ENCODE data around the gene JPH3. TPM values are rescaled to one million over a fixed set of nuclear protein-coding genes. Genes with fewer than 3 reads are reported as not detected.

Gene JPH3
- total RNA-seq, 1 experiment from 2014 or later = 0.11 TPM

Other genes starting within 250 kb of the JPH3 start
- 26.2 and 27.2 TPM in 2 replicates for gene FBXO31, start 218.7 kb upstream of the JPH3 start, total RNA-seq (2014; rRNA removed; shearing (Covaris generic))
- gene MAP1LC3B, start 210.2 kb upstream of the JPH3 start, total RNA-seq (2014; rRNA removed; shearing (Covaris generic)) = 16.9 and 21.3 TPM in 2 replicates
- 6.8 and 10.7 TPM in 2 replicates for gene ZCCHC14, start 109.5 kb upstream of the JPH3 start, total RNA-seq (2014; rRNA removed; shearing (Covaris generic))
- gene KLHDC4, start 163.5 kb downstream of the JPH3 start, total RNA-seq (2014; rRNA removed; shearing (Covaris generic)) = 19.5 and 21.2 TPM in 2 replicates